Middle frontal gyrus (tissue), 1 donor: ENCODE measurements around the gene SLC18A3.

Source experiments
- DNase-seq: peaks from one replicate; pipeline ENCODE4 v3.0.0-alpha.2; 2015; ENCODE audit warnings: low spot score; ENCODE audit errors: extremely low spot score

The SLC18A3 gene

DNA sequence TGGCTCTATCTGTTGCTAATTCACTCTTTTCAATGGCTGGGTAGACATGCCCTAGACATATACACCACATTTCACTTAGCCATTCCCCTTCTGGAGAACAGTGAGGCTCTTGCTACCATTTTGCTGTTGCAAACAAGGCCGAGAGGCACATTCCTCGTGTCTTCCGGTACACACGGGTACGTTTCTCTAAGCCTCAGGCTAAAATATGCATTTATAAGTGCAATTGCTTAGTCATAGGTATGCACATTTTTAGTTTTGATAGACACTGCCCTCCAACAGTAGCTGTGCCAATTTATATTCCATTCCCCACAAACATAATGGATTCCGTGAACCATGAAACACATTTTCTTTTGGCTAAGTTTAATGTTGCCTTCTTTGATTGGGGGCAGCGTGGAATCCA, 16.9 kb downstream of the SLC18A3 start:
- DNase-seq = no peak

DNA sequence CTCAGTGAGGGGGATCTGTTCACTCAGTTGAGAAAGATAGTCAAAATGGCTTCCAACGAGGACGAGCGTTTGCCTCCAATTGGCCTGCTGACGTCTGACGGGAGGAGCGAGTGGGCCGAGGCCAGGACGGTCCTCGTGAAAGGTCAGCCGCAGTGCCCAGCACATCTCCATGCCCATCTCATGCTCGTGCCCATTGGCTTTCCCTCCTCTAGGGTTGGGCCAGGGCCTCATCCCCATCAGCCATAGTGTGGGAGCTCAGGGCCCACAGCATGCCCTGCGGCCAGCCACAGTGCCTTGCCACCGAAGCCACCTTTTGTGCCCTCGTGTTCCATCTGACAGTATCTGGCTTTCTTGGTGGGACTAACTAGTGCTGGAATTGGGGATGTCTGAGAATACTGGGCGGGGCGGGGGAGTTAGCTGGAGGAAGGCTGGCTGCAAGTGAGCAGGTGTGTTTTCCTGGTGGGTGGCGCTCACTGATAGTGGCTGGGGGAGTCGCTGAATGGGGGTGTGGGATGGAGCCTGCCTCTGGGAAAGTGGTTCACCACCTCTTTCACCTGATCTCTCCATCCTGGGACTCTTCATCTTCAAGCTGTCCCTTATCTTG, 17.6 kb downstream of the SLC18A3 start:
- DNase-seq = no peak

DNA sequence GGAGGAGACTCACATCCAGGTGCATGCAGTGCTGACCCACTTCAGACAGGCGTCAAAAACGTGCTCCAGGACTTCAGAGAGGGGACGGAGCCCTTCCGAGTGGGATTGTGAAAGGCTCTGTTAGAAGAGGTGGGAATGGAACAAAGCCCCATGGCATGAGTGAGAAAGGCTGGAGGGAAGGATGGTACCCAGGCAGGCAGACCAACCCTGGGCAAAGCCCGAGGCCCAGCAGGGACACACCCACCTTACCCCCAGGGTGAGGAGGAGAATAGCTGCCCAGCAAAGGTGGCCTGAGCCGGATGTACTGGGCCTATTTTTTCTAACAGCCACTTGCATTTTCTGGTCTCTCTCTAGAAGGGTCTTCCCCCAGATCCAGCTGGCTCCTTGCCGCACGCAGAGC, 18.5 kb downstream of the SLC18A3 start:
- DNase-seq = no peak

DNA sequence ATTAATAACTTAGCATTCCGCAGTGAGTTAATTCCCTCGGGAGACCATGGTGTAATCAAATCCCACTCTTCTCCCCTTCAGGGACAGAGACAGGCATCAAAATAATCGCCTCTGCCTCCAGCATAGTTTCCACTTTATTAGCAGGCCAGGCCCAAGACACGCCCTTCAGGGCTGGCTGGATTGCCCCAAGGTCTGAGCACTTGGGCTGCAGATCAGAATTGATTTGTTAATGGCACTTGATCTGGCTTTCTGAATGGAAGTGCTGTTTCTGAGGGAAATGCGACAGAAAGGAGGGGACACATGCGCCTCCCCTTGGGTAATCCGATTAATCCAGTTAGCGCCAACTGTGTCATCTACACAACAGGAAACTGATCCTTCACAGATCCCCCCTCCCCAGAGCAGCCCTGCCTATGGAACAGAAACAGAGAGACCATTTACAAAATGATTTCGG, 19.3 kb downstream of the SLC18A3 start:
- no peak for DNase-seq

DNA sequence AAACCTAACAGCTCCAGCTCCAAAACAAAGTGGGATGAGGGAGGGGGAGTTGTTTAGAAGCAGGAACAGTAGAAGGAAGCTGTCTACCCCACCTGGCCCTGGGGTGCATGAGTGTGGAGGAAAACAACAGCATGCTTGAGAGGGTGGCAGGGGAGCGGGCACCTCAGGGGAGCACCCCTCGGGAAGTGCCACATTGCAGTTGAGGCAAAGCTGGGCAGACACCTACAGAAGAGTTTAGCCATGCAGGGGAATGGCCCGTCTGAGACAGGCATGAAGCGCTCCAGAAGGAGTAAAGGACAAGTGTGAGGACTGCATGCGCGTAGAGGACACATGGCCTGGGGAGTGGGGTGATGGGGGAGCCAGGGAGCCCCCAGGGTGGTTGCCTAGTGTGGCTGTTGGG, 21.9 kb downstream of the SLC18A3 start:
- DNase-seq = no peak

DNA sequence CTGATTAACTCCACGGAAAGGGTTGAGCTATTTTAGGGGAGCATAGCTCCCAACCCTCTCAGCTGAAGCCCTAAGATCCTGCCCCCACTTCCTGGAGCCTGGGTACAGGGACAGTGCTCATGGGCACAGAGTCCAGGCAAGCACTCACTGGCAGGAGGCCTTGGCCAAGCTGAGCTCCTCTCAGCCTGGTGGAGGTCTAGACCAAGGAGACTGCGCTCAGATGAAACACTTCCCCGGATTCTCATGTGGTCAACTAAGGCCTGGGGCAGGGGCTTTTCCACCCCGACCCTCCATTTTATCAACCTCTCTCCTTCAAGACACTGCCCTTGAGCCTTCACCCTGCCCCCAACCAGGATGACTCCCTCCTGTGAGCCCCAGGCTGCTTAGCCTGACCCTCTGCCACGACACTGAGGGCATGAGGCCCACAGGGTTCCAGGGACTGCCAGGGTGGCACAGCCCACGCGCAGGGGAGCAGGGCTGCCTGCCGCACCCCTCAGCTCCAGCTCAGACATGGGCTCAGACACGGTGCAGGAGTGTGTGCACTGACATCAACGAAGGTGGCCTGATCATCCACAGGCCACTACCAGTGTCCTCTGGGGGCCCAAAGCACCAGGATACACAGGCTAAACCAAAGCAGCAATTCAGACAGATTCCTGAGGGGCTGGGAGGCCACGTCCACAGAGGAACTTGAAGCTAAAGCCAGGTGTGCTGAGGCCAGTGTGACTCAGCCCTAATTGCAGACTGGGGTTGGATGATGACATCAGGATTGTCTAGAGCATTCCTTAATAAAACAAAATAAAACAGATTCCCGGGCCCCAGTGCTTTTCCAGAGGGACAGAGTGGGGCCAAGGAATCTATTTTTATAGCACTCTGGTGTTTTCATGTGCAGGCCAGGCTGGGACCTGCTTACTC, 22.6 kb downstream of the SLC18A3 start:
- DNase-seq = no peak

DNA sequence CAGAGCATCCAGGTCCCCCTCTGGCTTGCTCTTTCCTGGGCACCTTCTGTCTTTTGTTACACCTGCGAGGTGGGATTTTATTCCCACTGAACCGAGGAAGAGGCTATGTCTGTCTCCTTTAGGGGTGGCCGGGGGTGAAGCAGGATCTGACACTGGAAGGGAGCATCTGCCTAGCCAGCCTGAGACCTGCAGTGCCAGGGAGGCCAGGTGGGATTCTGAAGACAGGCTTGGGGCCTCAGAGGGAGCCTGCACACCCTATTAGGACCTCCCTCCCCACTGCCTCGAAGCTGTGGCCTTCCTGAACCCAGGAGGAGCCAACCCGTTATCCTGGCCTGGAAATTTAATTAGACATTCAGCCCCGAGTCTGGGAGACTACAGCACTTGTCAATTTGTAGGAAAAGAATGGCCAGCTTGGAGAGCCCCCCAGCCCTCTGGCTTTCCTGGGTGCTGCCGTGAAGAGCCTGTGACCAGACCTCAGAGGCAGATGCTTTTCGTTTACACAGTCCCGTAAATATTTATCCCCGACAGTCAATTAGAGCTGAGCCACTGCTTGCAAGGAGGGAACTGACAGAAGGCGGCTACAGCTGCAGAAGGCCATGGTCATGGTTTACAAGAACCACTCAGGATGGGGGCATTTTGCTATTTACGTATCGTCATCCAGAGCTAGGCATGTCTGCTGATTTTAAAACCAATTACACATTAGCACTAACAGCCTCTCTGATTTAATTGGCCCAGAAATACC, 23.4 kb downstream of the SLC18A3 start:
- DNase-seq = no peak

DNA sequence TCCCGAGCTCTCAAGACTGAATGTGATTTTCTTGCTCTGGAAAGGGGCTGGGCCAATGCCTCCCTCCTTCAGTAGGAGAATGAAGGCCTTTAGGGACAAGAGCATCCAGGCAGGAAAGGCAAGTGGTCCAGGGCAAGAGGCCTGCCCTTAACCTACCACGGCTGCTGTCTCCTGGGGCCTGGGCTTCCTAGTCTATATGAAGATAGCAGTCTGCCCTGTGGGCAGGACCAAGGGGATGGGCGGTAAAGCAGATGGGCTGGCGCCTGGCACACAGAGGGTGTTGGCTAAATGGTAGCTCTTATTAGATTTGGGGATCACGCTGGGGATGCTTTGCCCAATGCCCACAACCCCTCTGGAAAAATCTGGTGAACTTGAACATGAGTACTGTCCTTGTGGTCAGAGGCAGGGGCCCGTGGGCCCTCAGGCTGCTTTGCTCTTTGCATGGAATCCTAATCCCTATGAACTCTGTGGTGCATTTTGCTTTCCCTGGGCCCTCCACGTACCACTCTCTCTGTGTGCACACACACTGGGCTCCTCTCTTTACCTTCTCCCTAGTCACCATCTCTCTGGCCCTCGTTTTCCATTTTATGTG, 24.1 kb downstream of the SLC18A3 start:
- no peak for DNase-seq

DNA sequence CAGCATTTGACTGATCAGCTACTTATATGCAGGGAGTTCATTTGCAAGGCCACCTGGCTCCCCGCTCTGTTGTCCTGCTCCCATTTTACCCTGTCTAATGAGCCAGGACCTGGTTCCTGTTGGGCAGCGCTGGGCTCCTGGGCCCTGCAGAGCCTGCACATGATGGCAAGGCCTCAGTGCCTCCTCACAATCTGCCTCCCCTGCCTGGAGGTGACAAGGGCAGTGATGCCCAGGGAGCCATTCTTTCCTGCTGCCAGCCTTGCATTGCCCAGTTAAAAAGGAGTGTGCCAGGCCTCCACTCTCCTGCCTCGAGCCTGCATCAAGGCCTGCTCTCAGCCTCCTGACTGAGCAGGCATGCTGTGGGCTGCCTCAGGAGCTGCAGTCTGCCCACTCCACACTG, 32.2 kb downstream of the SLC18A3 start:
- DNase-seq = no peak

DNA sequence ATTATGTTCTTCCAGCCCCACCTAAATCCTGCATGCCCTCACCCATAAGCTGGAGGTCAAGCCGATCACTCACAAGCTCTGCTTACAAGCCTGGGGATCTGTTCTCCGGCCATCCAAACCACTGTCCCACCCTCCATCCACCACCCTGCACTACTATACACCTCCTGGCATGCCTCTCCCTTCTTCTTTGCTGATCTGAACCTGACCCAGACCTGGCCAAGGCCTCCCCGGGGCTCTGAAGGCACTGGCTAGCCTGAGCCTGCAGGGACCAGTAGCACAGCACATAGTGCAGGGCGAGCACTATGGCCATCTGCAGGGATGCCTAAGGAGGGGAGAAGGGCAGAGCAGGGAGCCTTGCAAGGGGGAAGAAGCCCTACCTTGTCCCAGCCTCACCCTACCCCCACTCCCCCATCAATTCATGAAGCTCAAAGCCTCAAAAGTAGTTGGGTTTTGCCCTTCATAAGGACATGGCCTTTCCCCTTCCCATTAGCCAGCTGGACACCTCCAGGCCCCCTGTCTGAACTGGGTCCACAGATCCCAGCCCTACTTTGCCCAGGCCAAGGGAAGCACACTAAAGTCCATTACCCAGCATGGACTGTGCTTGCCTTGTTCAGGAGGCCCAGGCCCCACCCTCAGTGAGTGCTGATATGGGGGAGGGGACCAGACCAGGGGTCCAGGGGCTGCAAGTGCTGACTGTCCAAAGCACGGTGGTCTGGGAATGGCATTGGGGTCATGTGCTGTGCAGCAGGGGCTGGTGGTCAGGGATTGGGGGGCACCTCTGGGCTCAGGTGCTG, 33.3 kb downstream of the SLC18A3 start:
- no peak for DNase-seq

DNA sequence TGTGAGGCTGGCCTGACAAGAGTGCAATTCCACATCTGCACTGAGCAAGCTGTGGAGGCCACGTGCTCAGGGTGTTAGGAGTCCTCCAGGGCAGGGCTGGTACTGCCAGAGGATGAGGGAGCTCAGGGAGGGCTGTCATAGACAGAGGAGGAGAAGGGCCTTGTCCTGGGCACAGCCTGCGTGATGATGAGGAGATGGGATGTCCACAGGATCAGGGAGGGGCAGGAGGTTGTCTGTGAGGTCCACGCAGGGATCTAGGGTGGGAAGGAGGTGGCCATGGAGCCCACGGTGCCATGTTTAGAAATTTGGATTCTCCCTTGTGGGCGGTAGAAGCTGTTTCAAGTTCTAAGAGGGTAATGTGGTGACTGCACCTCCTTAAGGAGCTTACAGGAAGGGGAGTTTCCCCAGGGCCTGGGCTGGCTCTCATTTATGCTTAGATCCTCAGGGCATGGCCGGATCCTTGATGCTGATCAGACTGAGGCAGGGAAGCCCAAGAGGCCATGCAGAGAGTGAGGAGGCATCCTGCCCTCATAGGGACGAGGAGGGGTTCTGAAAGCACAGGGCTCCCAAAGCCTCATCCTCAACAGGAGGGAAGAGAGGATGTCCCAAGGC, 34.0 kb downstream of the SLC18A3 start:
- no peak for DNase-seq

DNA sequence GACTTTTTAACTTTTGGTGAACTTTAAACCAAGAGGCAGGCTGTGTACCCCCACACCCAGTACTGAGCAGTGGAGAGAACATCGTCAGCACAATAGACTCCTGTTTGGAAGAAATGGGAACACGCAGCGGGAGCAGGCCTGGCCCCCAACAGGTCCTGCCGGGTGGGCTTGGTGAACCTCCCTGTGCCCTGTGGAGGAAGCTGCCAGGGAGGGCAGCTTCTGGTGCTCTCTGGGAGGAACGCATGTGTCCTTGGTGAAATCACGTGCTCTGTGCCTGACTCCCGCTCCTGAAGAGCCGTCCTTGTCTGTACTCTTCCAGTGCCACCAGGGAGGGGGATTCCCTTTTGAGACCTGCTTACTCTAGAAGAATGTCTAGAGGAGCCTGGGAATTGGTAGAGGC, 35.3 kb downstream of the SLC18A3 start:
- no peak for DNase-seq

DNA sequence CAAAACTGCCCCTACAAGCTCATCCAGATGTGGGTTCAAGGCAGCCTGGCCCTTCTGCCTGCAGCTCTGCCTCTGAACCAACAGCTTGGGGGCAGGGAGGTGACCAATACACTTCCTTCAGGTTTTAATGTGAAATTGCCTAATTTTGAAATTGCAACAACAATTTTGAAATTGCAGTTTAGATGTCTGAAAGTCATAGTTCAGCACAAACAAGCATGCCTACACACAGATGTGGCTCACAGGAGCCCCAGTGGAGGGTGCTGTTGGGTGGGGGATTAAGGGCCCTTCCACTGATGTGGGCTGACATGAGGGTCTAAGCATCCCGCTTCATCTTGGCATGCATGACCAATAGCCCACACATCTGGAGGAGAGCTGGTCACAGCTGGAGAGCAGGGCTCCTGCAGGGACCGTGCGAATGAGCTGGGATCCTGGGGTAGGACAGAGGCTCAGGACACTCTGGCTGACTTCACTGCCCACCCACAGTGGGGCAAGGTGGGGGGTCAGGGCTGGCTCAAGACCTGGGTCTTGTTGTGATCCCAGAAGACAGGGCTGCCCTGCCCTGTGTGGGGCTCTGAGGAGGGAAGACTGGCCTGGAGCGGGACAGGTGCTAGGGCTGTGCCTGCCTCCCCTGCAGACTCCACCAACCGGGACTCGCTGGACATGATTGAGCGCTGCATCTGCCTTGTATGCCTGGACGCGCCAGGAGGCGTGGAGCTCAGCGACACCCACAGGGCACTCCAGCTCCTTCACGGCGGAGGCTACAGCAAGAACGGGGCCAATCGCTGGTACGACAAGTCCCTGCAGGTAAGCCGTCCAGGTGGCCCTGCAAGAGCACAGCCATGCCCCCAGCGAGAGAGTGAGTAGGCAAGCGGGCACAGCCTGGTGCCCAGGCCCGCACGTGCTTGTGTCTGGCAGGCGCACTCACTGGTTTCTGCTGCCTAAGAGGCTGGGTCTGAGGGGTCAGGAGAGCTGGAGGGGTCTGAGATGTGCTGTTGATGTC, 36.1 kb downstream of the SLC18A3 start:
- no peak for DNase-seq

DNA sequence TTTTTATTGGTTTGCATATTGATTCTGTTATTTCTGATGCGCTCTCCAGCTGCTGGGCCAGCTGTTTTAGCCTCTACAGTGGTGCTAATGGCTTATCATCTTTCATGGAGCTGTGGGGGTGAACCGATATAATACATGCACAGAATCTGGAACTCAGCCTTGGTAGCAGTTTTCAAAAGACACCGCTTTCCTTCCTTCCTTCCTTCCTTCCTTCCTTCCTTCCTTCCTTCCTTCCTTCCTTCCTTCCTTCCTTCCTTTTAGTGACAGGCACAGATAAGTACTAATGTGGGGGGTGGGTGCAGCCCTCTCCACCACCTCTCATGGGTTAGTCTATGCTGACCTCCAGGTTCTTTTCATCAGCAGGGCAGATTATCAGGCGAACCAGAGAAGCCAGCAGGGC, 37.4 kb downstream of the SLC18A3 start:
- DNase-seq = no peak

DNA sequence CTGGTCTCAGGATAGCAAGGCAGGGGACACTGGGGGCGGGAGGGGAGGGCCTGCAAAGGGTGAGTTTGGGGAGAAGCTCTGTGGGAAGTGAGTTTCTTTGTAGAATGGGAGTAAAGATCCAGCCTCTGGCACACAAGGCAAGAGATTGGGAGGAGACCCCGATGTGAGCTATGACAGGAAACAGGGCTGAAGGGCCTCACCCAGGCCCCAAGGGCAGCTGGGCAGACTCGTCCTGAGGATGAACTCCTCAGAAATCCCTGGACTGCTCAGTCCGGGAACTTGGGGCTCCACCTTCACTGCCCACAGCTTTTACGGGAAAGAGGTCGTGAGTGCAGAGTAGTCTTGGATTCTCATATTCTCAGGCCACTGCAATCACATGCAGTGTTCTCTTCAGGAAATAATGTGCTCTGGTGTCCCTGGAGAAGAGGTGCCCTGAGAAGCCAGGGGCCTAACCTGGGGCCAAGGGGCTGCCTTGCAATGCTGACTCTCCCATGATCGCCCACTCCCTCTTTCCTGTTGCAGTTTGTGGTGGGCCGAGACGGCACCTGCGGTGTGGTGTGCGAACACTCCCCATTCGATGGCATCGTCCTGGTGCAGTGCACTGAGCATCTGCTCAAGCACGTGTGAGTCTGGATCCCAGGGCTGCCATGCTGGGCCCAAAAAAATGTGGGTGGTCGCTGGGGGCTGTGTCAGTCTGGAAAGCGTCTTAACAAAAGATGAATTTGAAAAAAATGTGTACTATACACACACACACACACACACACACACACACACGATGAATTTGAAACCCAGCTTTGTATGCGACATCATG, 38.1 kb downstream of the SLC18A3 start:
- no peak for DNase-seq

DNA sequence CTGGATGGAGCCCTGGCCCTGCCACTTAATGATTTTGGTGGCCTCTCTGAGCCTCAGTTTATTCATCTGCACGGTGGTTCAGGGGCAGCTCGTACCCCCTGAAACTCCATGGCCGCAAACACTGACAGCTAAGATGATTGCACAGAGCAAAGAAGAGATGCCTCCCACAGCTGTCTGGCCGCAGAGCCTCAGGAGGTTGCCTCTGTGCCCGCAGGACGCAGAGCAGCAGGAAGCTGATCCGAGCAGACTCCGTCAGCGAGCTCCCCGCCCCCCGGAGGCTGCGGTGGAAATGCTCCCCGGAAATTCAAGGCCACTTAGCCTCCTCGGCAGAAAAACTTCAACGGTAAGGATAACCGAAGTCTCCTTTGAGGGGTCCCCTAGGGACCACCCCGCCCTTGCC, 39.2 kb downstream of the SLC18A3 start:
- no peak for DNase-seq

DNA sequence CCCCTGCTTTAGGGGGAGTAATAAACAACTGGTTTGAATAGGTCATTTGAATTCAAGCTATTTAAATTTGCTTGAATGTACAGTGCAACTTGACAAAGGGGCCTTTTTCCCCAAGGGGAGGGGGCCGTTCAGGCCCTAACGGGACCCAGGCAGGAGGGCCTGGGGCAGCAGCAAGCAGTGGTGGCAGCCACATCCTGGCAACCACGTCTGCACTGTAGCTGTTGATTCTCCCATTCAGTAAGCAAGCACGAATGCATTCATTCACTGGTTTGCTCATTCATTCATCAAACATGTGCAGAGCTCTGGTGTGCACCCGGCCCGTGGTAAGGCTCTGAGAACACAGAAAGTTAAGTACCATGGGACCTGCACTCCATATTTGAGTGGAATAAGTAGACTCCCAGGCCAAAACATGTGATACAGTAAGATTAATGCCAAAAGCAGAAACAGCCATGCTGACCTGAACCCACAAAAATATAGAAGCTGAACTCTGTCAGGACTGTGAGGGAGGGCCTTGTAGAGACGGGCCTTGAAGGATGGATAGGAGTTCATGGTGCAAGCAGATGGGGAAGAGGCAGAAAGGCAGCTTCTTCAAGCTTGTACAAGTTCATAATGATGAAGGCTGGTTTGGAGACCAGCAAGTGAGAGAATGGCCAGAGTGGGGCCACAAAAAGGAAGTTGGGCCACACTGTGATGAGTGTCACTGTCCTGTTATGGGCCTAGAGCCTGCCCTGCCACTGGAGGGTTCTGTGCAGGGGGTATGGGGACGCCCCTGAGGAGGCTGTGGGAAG, 40.0 kb downstream of the SLC18A3 start:
- DNase-seq = no peak

DNA sequence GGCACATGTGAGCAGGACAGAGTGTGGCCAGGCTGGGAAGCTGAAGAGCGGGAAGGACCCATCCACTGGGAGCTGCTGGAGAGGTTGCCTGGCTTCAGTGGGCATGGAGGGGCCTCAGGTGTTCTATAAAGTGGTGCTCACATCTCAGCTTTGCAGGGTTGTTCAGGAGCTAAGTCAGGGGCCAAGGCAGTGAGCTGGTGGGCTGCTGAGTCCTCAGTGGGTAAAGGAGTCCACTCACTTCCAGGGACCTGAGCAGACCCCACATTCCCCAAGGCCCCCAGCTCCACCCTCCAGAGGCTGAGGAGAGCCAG, 40.6 kb downstream of the SLC18A3 start:
- DNase-seq = no peak
